Measurements from ENCODE around the gene PRAMEF27. TPM values are rescaled to one million over a fixed set of nuclear protein-coding genes. Genes with fewer than 3 reads are reported as not detected.
"Not testable (repeated sequence)": the region's sequence is repeated elsewhere in the genome, so short reads cannot be mapped to it uniquely, and the experiment has no call there.

PRAMEF27 gene
- not detected for total RNA-seq (ENCODE audit: unreplicated experiment)
- long read RNA-seq: 0 reads

GRCh38 chr1:13056475-13056874 lies at the start of gene PRAMEF27:
Gene PRAMEF27, minus strand, starts transcription at chr1:13056575. Its CDS starts 2,916 bp downstream, at chr1:13053659.
- H3K4me1 Mint-ChIP-seq (ENCODE audit: unreplicated experiment); DNase-seq (ENCODE audit: low spot score); H3K27me3 Mint-ChIP-seq (ENCODE audit: unreplicated experiment); H3K27ac Mint-ChIP-seq (ENCODE audit: unreplicated experiment); H3K9me3 Mint-ChIP-seq (ENCODE audit: unreplicated experiment); H3K36me3 Mint-ChIP-seq (ENCODE audit: low read depth, unreplicated experiment); H3K4me3 Mint-ChIP-seq (ENCODE audit: unreplicated experiment): not testable (repeated sequence)

GRCh38 chr1:13070474-13070873 lies 14.1 kb upstream of the PRAMEF27 start, which contains the start of gene PRAMEF25:
Gene PRAMEF25, plus strand, starts transcription at chr1:13070774. Its CDS starts 2,920 bp downstream, at chr1:13073694.
- H3K4me3 Mint-ChIP-seq (ENCODE audit: unreplicated experiment); H3K27ac Mint-ChIP-seq (ENCODE audit: unreplicated experiment); H3K27me3 Mint-ChIP-seq (ENCODE audit: unreplicated experiment); H3K36me3 Mint-ChIP-seq (ENCODE audit: low read depth, unreplicated experiment); H3K4me1 Mint-ChIP-seq (ENCODE audit: unreplicated experiment); H3K9me3 Mint-ChIP-seq (ENCODE audit: unreplicated experiment); DNase-seq (ENCODE audit: low spot score): not testable (repeated sequence)

- H3K27ac Mint-ChIP-seq (ENCODE audit: unreplicated experiment); H3K4me3 Mint-ChIP-seq (ENCODE audit: unreplicated experiment); H3K9me3 Mint-ChIP-seq (ENCODE audit: unreplicated experiment); H3K36me3 Mint-ChIP-seq (ENCODE audit: low read depth, unreplicated experiment); H3K4me1 Mint-ChIP-seq (ENCODE audit: unreplicated experiment); H3K27me3 Mint-ChIP-seq (ENCODE audit: unreplicated experiment); DNase-seq (ENCODE audit: low spot score): not testable (repeated sequence)
These were observed 36.5 kb downstream of the PRAMEF27 start for GRCh38 chr1:13019846-13020245.

GRCh38 chr1:13011932-13012331 lies 44.4 kb downstream of the PRAMEF27 start:
- H3K9me3 Mint-ChIP-seq (ENCODE audit: unreplicated experiment); H3K27ac Mint-ChIP-seq (ENCODE audit: unreplicated experiment); H3K36me3 Mint-ChIP-seq (ENCODE audit: low read depth, unreplicated experiment); H3K27me3 Mint-ChIP-seq (ENCODE audit: unreplicated experiment); H3K4me3 Mint-ChIP-seq (ENCODE audit: unreplicated experiment); DNase-seq (ENCODE audit: low spot score); H3K4me1 Mint-ChIP-seq (ENCODE audit: unreplicated experiment): not testable (repeated sequence)

GRCh38 chr1:13009348-13009747 lies 47.0 kb downstream of the PRAMEF27 start:
- not testable (repeated sequence) for H3K9me3 Mint-ChIP-seq (ENCODE audit: unreplicated experiment); H3K27ac Mint-ChIP-seq (ENCODE audit: unreplicated experiment); DNase-seq (ENCODE audit: low spot score); H3K27me3 Mint-ChIP-seq (ENCODE audit: unreplicated experiment); H3K4me1 Mint-ChIP-seq (ENCODE audit: unreplicated experiment); H3K4me3 Mint-ChIP-seq (ENCODE audit: unreplicated experiment); H3K36me3 Mint-ChIP-seq (ENCODE audit: low read depth, unreplicated experiment)

- not testable (repeated sequence) for H3K4me1 Mint-ChIP-seq (ENCODE audit: unreplicated experiment); H3K9me3 Mint-ChIP-seq (ENCODE audit: unreplicated experiment); H3K4me3 Mint-ChIP-seq (ENCODE audit: unreplicated experiment); H3K27me3 Mint-ChIP-seq (ENCODE audit: unreplicated experiment); DNase-seq (ENCODE audit: low spot score); H3K27ac Mint-ChIP-seq (ENCODE audit: unreplicated experiment); H3K36me3 Mint-ChIP-seq (ENCODE audit: low read depth, unreplicated experiment)
These were observed 50.6 kb downstream of the PRAMEF27 start for GRCh38 chr1:13005732-13006131.

Other genes with a start within 250 kb of the PRAMEF27 start
- gene PRAMEF11, start 225.2 kb downstream of the PRAMEF27 start, total RNA-seq (ENCODE audit: unreplicated experiment): not detected
- not detected for gene HNRNPCL1, start 207.9 kb downstream of the PRAMEF27 start, total RNA-seq (ENCODE audit: unreplicated experiment)
- gene PRAMEF2, start 199.5 kb downstream of the PRAMEF27 start, total RNA-seq (ENCODE audit: unreplicated experiment): not detected
- gene PRAMEF4, start 170.4 kb downstream of the PRAMEF27 start, total RNA-seq (ENCODE audit: unreplicated experiment): not detected
- not detected for gene PRAMEF10, start 158.3 kb downstream of the PRAMEF27 start, total RNA-seq (ENCODE audit: unreplicated experiment)
- gene PRAMEF7, start 140.0 kb downstream of the PRAMEF27 start, total RNA-seq (ENCODE audit: unreplicated experiment): not detected
- gene PRAMEF6, start 109.0 kb downstream of the PRAMEF27 start, total RNA-seq (ENCODE audit: unreplicated experiment): not detected
- gene HNRNPCL3, start 4.2 kb upstream of the PRAMEF27 start, total RNA-seq (ENCODE audit: unreplicated experiment): not detected
- not detected for gene PRAMEF25, start 14.2 kb upstream of the PRAMEF27 start, total RNA-seq (ENCODE audit: unreplicated experiment)
- not detected for gene HNRNPCL2, start 60.3 kb upstream of the PRAMEF27 start, total RNA-seq (ENCODE audit: unreplicated experiment)
- not detected for gene PRAMEF26, start 99.4 kb upstream of the PRAMEF27 start, total RNA-seq (ENCODE audit: unreplicated experiment)
- not detected for gene HNRNPCL4, start 109.1 kb upstream of the PRAMEF27 start, total RNA-seq (ENCODE audit: unreplicated experiment)
- not detected for gene PRAMEF9, start 115.3 kb upstream of the PRAMEF27 start, total RNA-seq (ENCODE audit: unreplicated experiment)
- not detected for gene PRAMEF13, start 144.8 kb upstream of the PRAMEF27 start, total RNA-seq (ENCODE audit: unreplicated experiment)
- not detected for gene PRAMEF18, start 169.6 kb upstream of the PRAMEF27 start, total RNA-seq (ENCODE audit: unreplicated experiment)
- not detected for gene PRAMEF5, start 197.6 kb upstream of the PRAMEF27 start, total RNA-seq (ENCODE audit: unreplicated experiment)
- gene PRAMEF8, start 228.6 kb upstream of the PRAMEF27 start, total RNA-seq (ENCODE audit: unreplicated experiment): not detected
- gene PRAMEF33, start 247.0 kb upstream of the PRAMEF27 start, total RNA-seq (ENCODE audit: unreplicated experiment): not detected

All from endothelial cell (in vitro differentiated cells).